ENCODE data around the gene LINC00237. TPM values are rescaled to one million over a fixed set of nuclear protein-coding genes. Genes with fewer than 3 reads are reported as not detected.

LINC00237 gene
- total RNA-seq, 6 donors from 2014 or later: not detected

DNA sequence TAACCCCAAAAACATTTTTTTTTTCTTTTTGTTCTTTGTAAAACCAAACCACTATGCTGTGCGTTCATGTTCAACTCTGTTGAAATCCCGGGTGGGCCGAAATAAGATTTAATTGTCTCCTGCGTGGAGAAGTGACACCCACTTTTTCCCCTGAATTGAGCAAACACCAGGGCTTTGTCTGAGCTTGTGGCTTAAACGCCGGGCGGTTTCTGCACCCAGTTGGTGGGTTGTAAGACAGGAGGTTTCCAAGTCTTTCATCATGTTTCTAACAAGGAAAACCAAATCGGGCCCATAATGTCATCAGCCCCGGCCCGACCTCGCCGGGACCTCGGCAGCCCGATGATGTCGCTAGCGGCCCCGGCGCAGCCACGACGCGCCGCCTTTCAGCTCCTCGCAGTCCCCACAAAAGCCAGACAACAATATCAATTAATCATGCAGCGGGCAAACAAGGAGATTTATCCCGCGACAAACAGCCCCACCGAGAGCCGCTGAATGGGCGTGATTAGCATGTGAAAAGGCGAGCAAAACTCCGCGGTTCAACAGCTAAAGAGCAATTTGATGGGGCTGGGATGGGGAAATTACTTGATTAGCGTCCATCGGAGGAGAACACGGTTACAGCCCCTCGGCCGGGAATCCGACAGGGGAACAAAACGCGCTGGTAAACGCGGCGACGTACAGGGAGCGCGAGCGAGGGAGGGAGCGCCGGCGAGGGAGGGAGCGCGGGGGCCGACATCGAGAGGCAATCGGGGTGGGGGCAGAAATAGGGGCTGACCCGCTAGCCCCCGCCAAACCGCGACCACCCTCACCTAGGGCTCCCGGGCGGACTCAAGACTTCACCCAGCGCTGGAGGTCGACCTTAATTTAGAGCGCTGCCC lies 5.3 kb downstream of the LINC00237 start:
- ATAC-seq (ENCODE audit: low FRiP score in 2 of 2) (peak in 1 of 2 donors; percentile 6), DNase-seq (peak in 1 of 2 donors; percentile 82)
- peaks cover 35 to 50% (median 42%) of the 10 kb centered on the region in 4 donors for H3K4me1 ChIP-seq
- H3K9me3 ChIP-seq: no peaks in the 10 kb centered on the region
- 6% methylated on average over 48 to 64 of the region's 64 CpGs for WGBS, 2 donors
- no peaks in the 10 kb centered on the region for H3K36me3 ChIP-seq
- peak overlapping the region in 3 of 4 donors; percentile 38 to 53 (median 53) for H3K4me3 ChIP-seq
- TF ChIP-seq POLR2A (IDR thresholded peaks at IDR 0.05): no peak
- no peak for TF ChIP-seq EP300 (IDR thresholded peaks at IDR 0.05)
- TF ChIP-seq CTCF (IDR thresholded peaks at IDR 0.05): no peak
- TF ChIP-seq POLR2AphosphoS5 (IDR thresholded peaks at IDR 0.05): no peak
- H3K27ac ChIP-seq: peak overlapping the region in 2 of 4 donors; percentile 44 to 71
- peaks cover 4 to 70% (median 38%) of the 10 kb centered on the region in 4 donors for H3K27me3 ChIP-seq

GRCh38 chr20:21099751-21100577 lies 6.2 kb downstream of the LINC00237 start:
- no peak for TF ChIP-seq EP300 (IDR thresholded peaks at IDR 0.05)
- TF ChIP-seq POLR2A (IDR thresholded peaks at IDR 0.05): no peak
- no peak for TF ChIP-seq POLR2AphosphoS5 (IDR thresholded peaks at IDR 0.05)
- no peak for TF ChIP-seq CTCF (IDR thresholded peaks at IDR 0.05)
- Histone ChIP-seq H3K4me1 (peaks cover 29 to 41% (median 35%) of the 10 kb centered on the region in 4 donors), H3K27ac (peak overlapping the region in 3 of 4 donors; percentile 29 to 71 (median 69)), H3K36me3 (no peaks in the 10 kb centered on the region), H3K9me3 (no peaks in the 10 kb centered on the region), H3K4me3 (peak overlapping the region; percentile 16 to 53 (median 46)), H3K27me3 (peaks cover 4 to 62% (median 34%) of the 10 kb centered on the region in 4 donors)
- peak in 1 of 2 donors; percentile 67 for ATAC-seq (ENCODE audit: low FRiP score in 2 of 2)
- peak; percentile 57 to 88 for DNase-seq
- whole genome bisulfite sequencing, 2 donors: 4 to 6% methylated on average over 31 to 46 of the region's 46 CpGs

- H3K36me3 ChIP-seq: no peaks in the 10 kb centered on the region
- 54 to 55% methylated on average over 9 to 10 of the region's 10 CpGs for WGBS, 2 donors
- H3K4me1 ChIP-seq: peaks cover 14 to 20% (median 19%) of the 10 kb centered on the region in 4 donors
- H3K9me3 ChIP-seq: no peaks in the 10 kb centered on the region
- TF ChIP-seq POLR2AphosphoS5 (IDR thresholded peaks at IDR 0.05) (no peak), EP300 (IDR thresholded peaks at IDR 0.05) (no peak), POLR2A (IDR thresholded peaks at IDR 0.05) (no peak)
- H3K27ac ChIP-seq: no peak overlapping the region
- peaks cover 3 to 29% (median 15%) of the 10 kb centered on the region in 4 donors for H3K27me3 ChIP-seq
- DNase-seq (peak in 1 of 2 donors; percentile 26), ATAC-seq (ENCODE audit: low FRiP score in 2 of 2) (peak in 1 of 2 donors; percentile 60)
- H3K4me3 ChIP-seq: no peak overlapping the region
Measured at GRCh38 chr20:21096321-21097043, 9.7 kb downstream of the LINC00237 start.

GRCh38 chr20:21092806-21093205 lies 13.4 kb downstream of the LINC00237 start:
- Histone ChIP-seq H3K4me3 (no peak overlapping the region), H3K36me3 (no peaks in the 10 kb centered on the region), H3K9me3 (no peaks in the 10 kb centered on the region), H3K4me1 (no peaks in the 10 kb centered on the region), H3K27ac (no peak overlapping the region), H3K27me3 (peaks cover 0 to 8% (median 0%) of the 10 kb centered on the region in 4 donors)
- DNase-seq (no peak), ATAC-seq (ENCODE audit: low FRiP score in 2 of 2) (no peak)
- TF ChIP-seq CTCF (IDR thresholded peaks at IDR 0.05) (no peak), POLR2A (IDR thresholded peaks at IDR 0.05) (no peak), POLR2AphosphoS5 (IDR thresholded peaks at IDR 0.05) (no peak), EP300 (IDR thresholded peaks at IDR 0.05) (no peak)
- 71 to 85% methylated on average over 3 of the region's 3 CpGs for WGBS, 2 donors
